ENCODE data around the gene CDK17.
"Not testable (repeated sequence)": the region's sequence is repeated elsewhere in the genome, so short reads cannot be mapped to it uniquely, and the experiment has no call there.

Gene CDK17

GRCh38 chr12:96387981-96388380 lies 12.3 kb downstream of the CDK17 start:
- DNase-seq = no peak

GRCh38 chr12:96386794-96387193 lies 13.4 kb downstream of the CDK17 start:
- no peak for DNase-seq

GRCh38 chr12:96383991-96384390 lies 16.2 kb downstream of the CDK17 start:
- DNase-seq = no peak

GRCh38 chr12:96383371-96383770 lies 16.9 kb downstream of the CDK17 start:
- DNase-seq = no peak

GRCh38 chr12:96379743-96380142 lies 20.5 kb downstream of the CDK17 start:
- not testable (repeated sequence) for DNase-seq

- no peak for DNase-seq
Measured at GRCh38 chr12:96378319-96378718, 21.9 kb downstream of the CDK17 start.

- no peak for DNase-seq
Measured at GRCh38 chr12:96376865-96377264, 23.4 kb downstream of the CDK17 start.

- DNase-seq = no peak
Measured at GRCh38 chr12:96375841-96376604, 24.2 kb downstream of the CDK17 start.

- DNase-seq = no peak
Measured at GRCh38 chr12:96375170-96375569, 25.1 kb downstream of the CDK17 start.

GRCh38 chr12:96371790-96372699 lies 28.2 kb downstream of the CDK17 start:
- no peak for DNase-seq

- no peak for DNase-seq
Measured at GRCh38 chr12:96371138-96371789, 29.0 kb downstream of the CDK17 start.

- DNase-seq = no peak
Measured at GRCh38 chr12:96368687-96369086, 31.6 kb downstream of the CDK17 start.

GRCh38 chr12:96368233-96368632 lies 32.0 kb downstream of the CDK17 start:
- peak; percentile 47 for DNase-seq

GRCh38 chr12:96366381-96366654 lies 33.9 kb downstream of the CDK17 start:
- DNase-seq = no peak

GRCh38 chr12:96365604-96366380 lies 34.4 kb downstream of the CDK17 start:
- no peak for DNase-seq

GRCh38 chr12:96364092-96364700 lies 36.0 kb downstream of the CDK17 start:
- DNase-seq = no peak

- DNase-seq = no peak
Measured at GRCh38 chr12:96361074-96361473, 39.2 kb downstream of the CDK17 start.

- DNase-seq = no peak
Measured at GRCh38 chr12:96360550-96360949, 39.7 kb downstream of the CDK17 start.

- DNase-seq = no peak
Measured at GRCh38 chr12:96359328-96359727, 40.9 kb downstream of the CDK17 start.

- DNase-seq = no peak
Measured at GRCh38 chr12:96356831-96357230, 43.4 kb downstream of the CDK17 start.

GRCh38 chr12:96354844-96355534 lies 45.2 kb downstream of the CDK17 start:
- no peak for DNase-seq

GRCh38 chr12:96354326-96354725 lies 45.9 kb downstream of the CDK17 start:
- no peak for DNase-seq

Measured in NCI-H1105 (cell line).